Measurements from ENCODE around the gene WEE2.

The WEE2 gene

DNA sequence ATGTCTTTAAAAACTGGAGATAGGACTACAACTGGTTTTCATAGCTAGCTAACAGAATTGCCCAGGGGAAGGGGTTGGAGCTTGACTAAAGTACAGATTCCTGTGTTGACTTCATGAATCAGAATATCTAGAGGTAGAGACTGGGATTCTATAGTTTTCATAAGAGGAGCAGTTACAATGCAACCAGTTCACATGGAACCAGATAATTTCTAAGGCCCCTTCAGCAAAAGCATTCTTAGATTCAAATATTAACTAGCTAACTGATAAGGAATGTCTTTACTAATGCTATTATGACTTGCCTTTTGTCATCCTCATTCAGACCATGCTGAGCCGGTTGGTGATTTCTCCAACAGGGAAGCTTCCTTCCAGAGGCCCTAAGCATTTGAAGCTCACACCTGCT, 5.7 kb downstream of the WEE2 start:
- Histone ChIP-seq H3K27ac (ENCODE audit: low read depth, low read length, poor library complexity, severe bottlenecking) (no peak overlapping the region), H3K9ac (ENCODE audit: low read length) (no peak overlapping the region), H3K36me3 (ENCODE audit: insufficient read depth, low read length) (no peaks in the 10 kb centered on the region), H2AFZ (ENCODE audit: low read length) (no peak overlapping the region), H4K20me1 (ENCODE audit: insufficient read depth, low read length) (no peaks in the 10 kb centered on the region), H3K4me2 (ENCODE audit: low read length) (no peak overlapping the region), H3K9me3 (ENCODE audit: low read length) (no peaks in the 10 kb centered on the region), H3F3A (ENCODE audit: insufficient read depth, low read length) (no peaks in the 10 kb centered on the region), H3K27me3 (ENCODE audit: insufficient read depth, low read length) (no peaks in the 10 kb centered on the region), H3K4me3 (ENCODE audit: low read depth, low read length, poor library complexity, severe bottlenecking) (no peak overlapping the region), H3K79me2 (ENCODE audit: insufficient read depth, low read length) (no peaks in the 10 kb centered on the region), H3K9me2 (ENCODE audit: low read depth, low read length) (no peaks in the 10 kb centered on the region), H3K4me1 (ENCODE audit: insufficient read depth, low read length, severe bottlenecking) (no peaks in the 10 kb centered on the region)
- no peak for TF ChIP-seq EZH2 (IDR thresholded peaks at IDR 0.05; ENCODE audit: borderline replicate concordance, low read length)
- TF ChIP-seq, protein P1, sequence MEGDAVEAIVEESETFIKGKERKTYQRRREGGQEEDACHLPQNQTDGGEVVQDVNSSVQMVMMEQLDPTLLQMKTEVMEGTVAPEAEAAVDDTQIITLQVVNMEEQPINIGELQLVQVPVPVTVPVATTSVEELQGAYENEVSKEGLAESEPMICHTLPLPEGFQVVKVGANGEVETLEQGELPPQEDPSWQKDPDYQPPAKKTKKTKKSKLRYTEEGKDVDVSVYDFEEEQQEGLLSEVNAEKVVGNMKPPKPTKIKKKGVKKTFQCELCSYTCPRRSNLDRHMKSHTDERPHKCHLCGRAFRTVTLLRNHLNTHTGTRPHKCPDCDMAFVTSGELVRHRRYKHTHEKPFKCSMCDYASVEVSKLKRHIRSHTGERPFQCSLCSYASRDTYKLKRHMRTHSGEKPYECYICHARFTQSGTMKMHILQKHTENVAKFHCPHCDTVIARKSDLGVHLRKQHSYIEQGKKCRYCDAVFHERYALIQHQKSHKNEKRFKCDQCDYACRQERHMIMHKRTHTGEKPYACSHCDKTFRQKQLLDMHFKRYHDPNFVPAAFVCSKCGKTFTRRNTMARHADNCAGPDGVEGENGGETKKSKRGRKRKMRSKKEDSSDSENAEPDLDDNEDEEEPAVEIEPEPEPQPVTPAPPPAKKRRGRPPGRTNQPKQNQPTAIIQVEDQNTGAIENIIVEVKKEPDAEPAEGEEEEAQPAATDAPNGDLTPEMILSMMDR (IDR thresholded peaks at IDR 0.05; ENCODE audit: low read length) = no peak

DNA sequence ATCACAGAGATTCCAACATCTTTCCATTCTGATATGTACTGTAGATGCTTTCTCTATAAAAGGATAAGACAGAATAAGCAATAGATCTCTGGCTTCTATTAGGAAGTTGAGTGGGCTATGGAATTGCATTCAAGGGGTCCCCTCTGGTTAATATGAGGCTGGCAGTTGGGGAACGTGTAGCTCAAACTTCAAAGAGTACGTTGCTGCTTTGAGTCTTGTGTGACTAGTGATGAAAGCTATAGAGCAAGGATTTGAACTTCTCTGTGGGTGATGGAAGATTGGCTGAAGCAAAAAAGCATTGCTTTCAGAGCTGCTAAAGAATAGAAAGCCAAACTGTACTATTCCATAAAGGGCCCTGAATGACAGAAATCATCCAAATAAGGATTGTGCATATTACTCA, 6.4 kb downstream of the WEE2 start:
- Histone ChIP-seq H3K4me2 (ENCODE audit: low read length) (no peak overlapping the region), H3K9ac (ENCODE audit: low read length) (no peak overlapping the region), H3K4me3 (ENCODE audit: low read depth, low read length, poor library complexity, severe bottlenecking) (no peak overlapping the region), H3K9me2 (ENCODE audit: low read depth, low read length) (no peaks in the 10 kb centered on the region), H3F3A (ENCODE audit: insufficient read depth, low read length) (no peaks in the 10 kb centered on the region), H3K4me1 (ENCODE audit: insufficient read depth, low read length, severe bottlenecking) (no peaks in the 10 kb centered on the region), H3K27ac (ENCODE audit: low read depth, low read length, poor library complexity, severe bottlenecking) (no peak overlapping the region), H4K20me1 (ENCODE audit: insufficient read depth, low read length) (no peaks in the 10 kb centered on the region), H3K9me3 (ENCODE audit: low read length) (no peaks in the 10 kb centered on the region), H3K27me3 (ENCODE audit: insufficient read depth, low read length) (no peaks in the 10 kb centered on the region), H3K36me3 (ENCODE audit: insufficient read depth, low read length) (no peaks in the 10 kb centered on the region), H2AFZ (ENCODE audit: low read length) (no peak overlapping the region), H3K79me2 (ENCODE audit: insufficient read depth, low read length) (no peaks in the 10 kb centered on the region)
- no peak for TF ChIP-seq EZH2 (IDR thresholded peaks at IDR 0.05; ENCODE audit: borderline replicate concordance, low read length)
- TF ChIP-seq, protein P1 (IDR thresholded peaks at IDR 0.05; ENCODE audit: low read length) = no peak

DNA sequence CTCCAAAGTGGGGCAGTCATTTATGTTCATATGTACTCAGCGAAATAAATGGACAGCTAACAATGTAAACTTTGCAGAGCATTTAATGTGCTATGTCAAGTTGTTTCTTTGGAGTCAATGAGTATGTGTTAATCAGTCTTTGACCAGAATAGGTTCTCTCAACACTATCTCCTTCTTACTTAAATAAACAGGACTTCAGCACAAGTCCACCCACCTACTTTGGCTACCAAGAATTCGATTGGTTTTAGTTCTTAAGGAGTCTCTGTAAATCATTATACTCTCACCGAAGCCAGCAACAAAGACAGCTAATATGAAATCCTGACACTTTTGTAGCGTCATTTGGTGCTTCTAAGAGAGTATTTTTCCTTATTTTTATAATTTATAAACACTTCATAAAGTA, 6.9 kb downstream of the WEE2 start:
- Histone ChIP-seq H3K79me2 (ENCODE audit: insufficient read depth, low read length) (no peaks in the 10 kb centered on the region), H3K36me3 (ENCODE audit: insufficient read depth, low read length) (no peaks in the 10 kb centered on the region), H3K4me2 (ENCODE audit: low read length) (no peak overlapping the region), H3K9me2 (ENCODE audit: low read depth, low read length) (no peaks in the 10 kb centered on the region), H3K9ac (ENCODE audit: low read length) (no peak overlapping the region), H3K27me3 (ENCODE audit: insufficient read depth, low read length) (no peaks in the 10 kb centered on the region), H4K20me1 (ENCODE audit: insufficient read depth, low read length) (no peaks in the 10 kb centered on the region), H3K9me3 (ENCODE audit: low read length) (no peaks in the 10 kb centered on the region), H3K4me1 (ENCODE audit: insufficient read depth, low read length, severe bottlenecking) (no peaks in the 10 kb centered on the region), H3K27ac (ENCODE audit: low read depth, low read length, poor library complexity, severe bottlenecking) (no peak overlapping the region), H2AFZ (ENCODE audit: low read length) (no peak overlapping the region), H3K4me3 (ENCODE audit: low read depth, low read length, poor library complexity, severe bottlenecking) (no peak overlapping the region), H3F3A (ENCODE audit: insufficient read depth, low read length) (no peaks in the 10 kb centered on the region)
- no peak for TF ChIP-seq EZH2 (IDR thresholded peaks at IDR 0.05; ENCODE audit: borderline replicate concordance, low read length)
- TF ChIP-seq, protein P1 (IDR thresholded peaks at IDR 0.05; ENCODE audit: low read length) = no peak

Data from OCI-LY1 (cell line).